GM12878 (cell line): ENCODE results near the gene OR4F29. TPM values are rescaled to one million over a fixed set of nuclear protein-coding genes. Genes with fewer than 3 reads are reported as not detected.
"Not testable (repeated sequence)": the region's sequence is repeated elsewhere in the genome, so short reads cannot be mapped to it uniquely, and the experiment has no call there.

Experiments
- ATAC-seq: fragments of 200-7000 bp; cut with Tn5 transposase; 3 replicates; pipeline ENCODE4 v1.9.1; 2020; ENCODE audit warnings: mild to moderate bottlenecking, moderate library complexity
- Bru-seq: library from RNA; stranded (reverse); fragments of 400-500 nt; gene quantifications from one replicate; lab custom pipeline; 2021; lab: Mats Ljungman, UMichigan
- BruChase-seq, 2 experiments: library from RNA; stranded (reverse); fragments of 400-500 nt; gene quantifications; one replicate each; lab custom pipeline; 2021; lab: Mats Ljungman, UMichigan
- BruUV-seq: library from RNA; stranded (reverse); fragments of 400-500 nt; replicated peaks from 2 replicates; lab custom pipeline; 2021; lab: Mats Ljungman, UMichigan
- CTCF ChIA-PET: fragments of 300-600 bp; sonication (Branson Sonifier 250); formaldehyde crosslinking; extraction: SDS; loops from one replicate; lab custom pipeline; 2021; ENCODE audit warnings: inconsistent platforms; lab: Yijun Ruan, JAX
- POLR2A ChIA-PET: fragments of 350-600 bp; formaldehyde crosslinking; extraction: SDS; loops from one replicate; lab custom pipeline; 2021; ENCODE audit warnings: inconsistent platforms; lab: Charles Lee
- RAD21 ChIA-PET: fragments of 300-600 bp; sonication (Branson Sonifier 250); formaldehyde crosslinking; loops from one replicate; lab custom pipeline; 2023; ENCODE audit warnings: antibody characterized with exemption; ENCODE audit not compliant: unreplicated experiment; lab: Charles Lee
- SMC1A ChIA-PET: fragments of 300-600 bp; sonication (Branson Sonifier 250); formaldehyde crosslinking; loops from one replicate; lab custom pipeline; 2023; ENCODE audit not compliant: unreplicated experiment, uncharacterized antibody; lab: Charles Lee
- DNase-seq: peaks from one replicate; pipeline ENCODE4 v3.0.0-alpha.2; 2011; ENCODE audit warnings: low read depth, low spot score
- FAIRE-seq: peaks from 3 replicates; lab custom pipeline; 2011; peaks lifted over from hg19 to GRCh38; lab: Jason Lieb, UNC
- H2AFZ ChIP-seq: 2 replicates; pipeline ENCODE4 v1.6.0; 2011; ENCODE audit warnings: low read depth, low read length, control low read depth; ENCODE audit not compliant: control insufficient read depth
- H3K27ac ChIP-seq: 2 replicates; pipeline ENCODE4 v1.5.1; 2011; ENCODE audit warnings: control low read depth; ENCODE audit not compliant: control insufficient read depth, insufficient read depth
- H3K27me3 ChIP-seq, 2 experiments: replicated peaks in 1 of 2; 2 replicates each; pipeline versions ENCODE4 v1.6.0 to v1.6.1; 2011; ENCODE audit warnings: low read length in 1 of 2; ENCODE audit not compliant: control insufficient read depth in 2 of 2, insufficient read depth in 2 of 2
- H3K36me3 ChIP-seq, 2 experiments: 2 replicates each; pipeline ENCODE4 v1.5.1; 2011; ENCODE audit warnings: low read length in 1 of 2; ENCODE audit not compliant: control insufficient read depth in 2 of 2, insufficient read depth in 2 of 2
- H3K4me1 ChIP-seq: 2 replicates; pipeline ENCODE4 v1.6.1; 2011; ENCODE audit warnings: mild to moderate bottlenecking, low read length, moderate library complexity, mixed read lengths; ENCODE audit not compliant: control insufficient read depth, insufficient read depth
- H3K4me2 ChIP-seq: 2 replicates; pipeline ENCODE4 v1.6.0; 2011; ENCODE audit warnings: control low read depth; ENCODE audit not compliant: control insufficient read depth, insufficient read depth
- H3K4me3 ChIP-seq: fragments of 200-600 bp; sonication (generic); 2 replicates; pipeline ENCODE4 v1.5.1; 2016
- H3K79me2 ChIP-seq: 2 replicates; pipeline ENCODE4 v1.6.0; 2011; ENCODE audit warnings: low read length; ENCODE audit not compliant: control insufficient read depth, insufficient read depth
- H3K9ac ChIP-seq: 2 replicates; pipeline ENCODE4 v1.8.0; 2011; ENCODE audit warnings: low read length, control low read depth, mixed read lengths; ENCODE audit not compliant: control insufficient read depth, insufficient read depth
- H3K9me3 ChIP-seq: replicated peaks from 3 replicates; pipeline ENCODE4 v1.5.1; 2011; ENCODE audit warnings: mild to moderate bottlenecking, low read length; ENCODE audit not compliant: control insufficient read depth, insufficient read depth
- H4K20me1 ChIP-seq: 2 replicates; pipeline ENCODE4 v1.6.0; 2011; ENCODE audit not compliant: control insufficient read depth, insufficient read depth
- in situ Hi-C: fragments of 300-500 bp; cut with MboI; formaldehyde crosslinking; loops from 9 replicates; pipeline ENCODE4 v1.14.3; 2018; ENCODE audit warnings: mixed read lengths
- intact Hi-C: fragments of 100-400 bp; cut with micrococcal nuclease; formaldehyde crosslinking; loops from one replicate; pipeline ENCODE4 v1.14.2; 2022; ENCODE audit not compliant: unreplicated experiment
- long read RNA-seq, 2 experiments: library from polyadenylated mRNA; unstranded; transcript quantifications; one replicate each; pipeline ENCODE4 v2.0.0, GENCODE V29; 2019 to 2020
- polyA minus RNA-seq, 3 experiments: library from RNA; depleted of rRNA, polyadenylated mRNA; stranded (reverse); fragments of >200 nt; gene quantifications; 2 replicates each; pipeline ENCODE4 v1.2.3, GENCODE V29; 2011
- polyA plus RNA-seq, 11 experiments: library from polyadenylated mRNA; depleted of rRNA in 4 of 11; unstranded in 6 of 11; stranded (reverse) in 5 of 11; fragments of >200 nt; fragmentation: Nextera tagmentation in 4 of 11; fragmentation: Illumina TruSeq in 1 of 11; extraction: Ambion mirVana in 4 of 11; extraction: Trizol in 1 of 11; gene quantifications; 1 replicate in 1 of 11; 2 replicates in 10 of 11; pipeline versions ENCODE4 v1.2.1 to v1.2.3, GENCODE V29; 2011 to 2016; ENCODE audit warnings: inconsistent platforms in 2 of 11, missing spikeins in 2 of 11, low read depth in 1 of 11
- total RNA-seq, 4 experiments: library from RNA; depleted of rRNA in 3 of 4; stranded (reverse); fragments of >200 nt in 3 of 4; fragmentation: Illumina TruSeq in 1 of 4; extraction: Trizol in 1 of 4; gene quantifications; 2 replicates each; pipeline versions ENCODE4 v1.2.1 to v1.2.3, GENCODE V29; 2013 to 2021

OR4F29 gene
- 2.1 and 3.0 TPM in 2 replicates for total RNA-seq (2013; cell fraction: nucleolus; rRNA removed)
- 0.11 TPM in 1 of 2 replicates, not detected in the other for total RNA-seq (2014; rRNA removed)
- total RNA-seq (2014; rRNA removed; fragmentation: Illumina TruSeq; extraction: Trizol) = not detected in 2 replicates
- not detected in 2 replicates for total RNA-seq (2021)
- not detected for polyA plus RNA-seq (2011; ENCODE audit: low read depth)
- polyA plus RNA-seq (2011; rRNA removed) = not detected in 2 replicates
- polyA plus RNA-seq (2011; cell fraction: cytosol; rRNA removed) = not detected in 2 replicates
- 0.32 and 0.33 TPM in 2 replicates for polyA plus RNA-seq (2011; cell fraction: nucleus; rRNA removed)
- polyA plus RNA-seq (2012) = not detected in 2 replicates
- polyA plus RNA-seq (2014; fragmentation: Illumina TruSeq; extraction: Trizol) = not detected in 2 replicates
- polyA plus RNA-seq (2014; fragmentation: Nextera tagmentation; extraction: Ambion mirVana) = not detected
- polyA plus RNA-seq (2014; rRNA removed) = not detected in 2 replicates
- polyA plus RNA-seq (2016; fragmentation: Nextera tagmentation; extraction: Ambion mirVana) = not detected
- 0.66 TPM in 1 of 2 replicates, not detected in the other for polyA minus RNA-seq (2011; rRNA and poly(A)+ RNA removed)
- not detected in 2 replicates for polyA minus RNA-seq (2011; cell fraction: cytosol; rRNA and poly(A)+ RNA removed)
- 1.7 and 2.7 TPM in 2 replicates for polyA minus RNA-seq (2011; cell fraction: nucleus; rRNA and poly(A)+ RNA removed)
- Bru-seq, nascent RNA = not detected
- BruChase-seq, experiment 1, labeled RNA remaining after a 6-hour chase = not detected
- BruChase-seq, experiment 2, labeled RNA remaining after a 2-hour chase = not detected
- long read RNA-seq, experiment 1 = 0 reads
- long read RNA-seq, experiment 2 = 0 reads

- BruUV-seq, FAIRE-seq, H3K4me2 ChIP-seq, DNase-seq, H2AFZ ChIP-seq, POLR2A ChIA-PET, ATAC-seq, H3K9ac ChIP-seq, H3K4me3 ChIP-seq, in situ Hi-C loops, H3K79me2 ChIP-seq, SMC1A ChIA-PET, H4K20me1 ChIP-seq, intact Hi-C loops, H3K27me3 ChIP-seq, H3K36me3 ChIP-seq, H3K27ac ChIP-seq, RAD21 ChIA-PET, H3K9me3 ChIP-seq, CTCF ChIA-PET, H3K4me1 ChIP-seq: not testable (repeated sequence)
Observed at GRCh38 chr1:451578-451977, at the start of gene OR4F29. Gene OR4F29, minus strand, starts transcription at chr1:451678. Its CDS starts 0 bp downstream, at chr1:451678.

Other genes starting within 250 kb of the OR4F29 start
- 0.11 TPM in 1 of 2 replicates, not detected in the other for gene OR4F16, start 235.0 kb upstream of the OR4F29 start, total RNA-seq (2014; rRNA removed)
- not detected in 2 replicates for gene OR4F16, start 235.0 kb upstream of the OR4F29 start, total RNA-seq (2014; rRNA removed; fragmentation: Illumina TruSeq; extraction: Trizol)
- gene OR4F16, start 235.0 kb upstream of the OR4F29 start, total RNA-seq (2021) = not detected in 2 replicates
- not detected in 2 replicates for gene OR4F16, start 235.0 kb upstream of the OR4F29 start, polyA plus RNA-seq (2011; rRNA removed)
- gene OR4F16, start 235.0 kb upstream of the OR4F29 start, polyA plus RNA-seq (2014; fragmentation: Illumina TruSeq; extraction: Trizol) = not detected in 2 replicates
- not detected for gene OR4F16, start 235.0 kb upstream of the OR4F29 start, polyA plus RNA-seq (2014; fragmentation: Nextera tagmentation; extraction: Ambion mirVana)
- gene OR4F16, start 235.0 kb upstream of the OR4F29 start, polyA plus RNA-seq (2014; rRNA removed) = not detected in 2 replicates
- not detected for gene OR4F16, start 235.0 kb upstream of the OR4F29 start, polyA plus RNA-seq (2016; fragmentation: Nextera tagmentation; extraction: Ambion mirVana)